Motor neuron (in vitro differentiated cells): ENCODE results near the gene PGAP3. TPM values are rescaled to one million over a fixed set of nuclear protein-coding genes. Genes with fewer than 3 reads are reported as not detected.

ENCODE experiments used
- ATAC-seq, 8 experiments: fragments of 200-7000 bp; cut with Tn5 transposase; replicated peaks in 6 of 8; 2 replicates each; pipeline ENCODE4 v1.8.0; 2021; ENCODE audit warnings: mild to moderate bottlenecking in 8 of 8, moderate library complexity in 8 of 8
- H3K27ac ChIP-seq, 2 donors: fragments of 250-450 bp; sonication (Bioruptor Pico); 2 replicates each; pipeline ENCODE4 v1.9.0; 2021; ENCODE audit warnings: antibody characterized with exemption in 2 of 2, mild to moderate bottlenecking in 2 of 2, moderate library complexity in 1 of 2
- H3K4me1 ChIP-seq, 2 donors: fragments of 250-450 bp; sonication (Bioruptor Pico); replicated peaks in 1 of 2; 2 replicates each; pipeline ENCODE4 v1.6.1; 2021; ENCODE audit warnings: antibody characterized with exemption in 2 of 2, mild to moderate bottlenecking in 2 of 2, moderate library complexity in 1 of 2
- H3K4me3 ChIP-seq, 5 donors: fragments of 250-450 bp; sonication (Bioruptor Pico); 2 replicates each; pipeline ENCODE4 v1.9.0; 2021; ENCODE audit warnings: antibody characterized with exemption in 5 of 5, mild to moderate bottlenecking in 5 of 5, moderate library complexity in 4 of 5
- WGBS, 10 experiments: fragments of 450-650 bp; shearing (Covaris generic); methylation state at CpG; one replicate each; pipeline ENCODE4 v1.0.0; 2022; 5-methylcytosine and 5-hydroxymethylcytosine counted together
- in situ Hi-C, 9 experiments: fragments of 400-800 bp; cut with MboI; loops; one replicate each; pipeline ENCODE4 v1.15.0; 2021; ENCODE audit warnings: low sequenced_read_pairs in 9 of 9, low pct_unique_long_range_greater_than_20kb in 2 of 9; ENCODE audit not compliant: unreplicated experiment in 9 of 9
- total RNA-seq, 8 experiments: library from RNA; unstranded; fragments of 300-600 nt; gene quantifications; 2 replicates each; pipeline versions ENCODE4 v1.2.3 to v1.2.4, GENCODE V29; 2022

Gene PGAP3
- total RNA-seq, 8 experiments from 2014 or later, result 4.6 to 16.6 (median 8.1) TPM

DNA sequence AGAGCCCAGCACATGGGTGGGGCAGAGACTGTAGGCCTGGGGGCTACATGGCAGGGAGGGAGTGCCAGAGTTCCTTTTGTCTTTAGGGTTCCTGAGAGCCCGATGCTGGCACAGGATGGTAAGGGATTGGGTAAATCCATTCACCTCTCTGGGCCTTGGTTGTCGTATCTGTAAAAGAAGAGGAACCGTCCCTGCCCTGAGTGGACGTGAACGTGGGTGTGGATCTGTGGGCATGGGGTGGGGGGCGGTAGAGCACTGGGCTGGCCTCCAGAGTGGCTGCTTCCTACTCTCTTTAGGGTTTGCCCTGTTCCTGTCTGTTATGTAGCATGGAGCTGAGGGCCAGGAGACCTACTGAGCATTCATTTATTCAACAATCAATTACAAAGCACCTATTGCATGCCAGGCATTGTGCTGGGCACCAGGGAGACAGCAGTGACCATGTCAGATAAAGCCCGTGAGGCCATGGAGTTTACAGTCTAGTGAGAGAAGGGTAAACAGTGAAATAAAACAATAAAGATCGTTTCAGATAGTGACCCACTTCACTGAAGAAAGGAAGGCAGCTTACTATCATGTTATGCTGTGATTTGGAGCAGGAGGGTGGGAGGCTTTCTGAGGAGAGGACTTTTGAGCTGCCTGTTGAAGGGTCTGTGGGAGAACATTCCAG lies 35.8 kb downstream of the PGAP3 start:
- no peak overlapping the region for H3K4me3 ChIP-seq
- H3K4me1 ChIP-seq, result peaks cover 21 to 45% of the 10 kb centered on the region in 2 donors
- WGBS, 10 experiments, result 32 to 100% (median 61%) methylated on average over 1 to 6 of the region's 8 CpGs; no CpG with 5 or more reads in 2 of the 10 experiments
- peak in 5 of 8 experiments; percentile 15 to 71 (median 50) for ATAC-seq
- peak overlapping the region; percentile 69 to 87 for H3K27ac ChIP-seq
- in situ Hi-C loops, result no loop called here

DNA sequence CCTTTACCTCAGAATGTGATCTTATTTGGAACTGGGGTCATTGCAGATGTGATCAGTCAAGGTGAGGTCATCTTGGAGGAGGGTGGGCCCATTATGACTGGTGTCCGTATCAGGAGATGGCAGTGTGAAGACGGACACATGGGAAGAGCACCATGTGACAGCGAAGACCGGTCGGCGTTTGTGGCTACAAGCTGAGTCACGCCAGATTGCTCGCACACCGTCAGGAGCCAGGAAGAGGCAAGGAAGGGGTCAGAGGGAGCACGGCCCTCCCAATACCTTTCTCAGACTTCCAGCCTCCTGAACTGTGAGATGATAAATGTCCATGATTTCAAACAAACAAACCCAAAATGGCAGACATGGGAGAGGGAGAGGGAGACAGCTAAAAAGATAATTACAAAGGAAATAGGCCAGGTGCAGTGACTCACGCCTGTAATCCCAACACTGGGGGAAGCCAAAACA lies 37.7 kb downstream of the PGAP3 start:
- no peak for ATAC-seq
- WGBS, 10 experiments, result 73 to 100% (median 93%) methylated on average over 2 to 10 of the region's 11 CpGs; no CpG with 5 or more reads in 4 of the 10 experiments
- in situ Hi-C loops, result no loop called here
- Histone ChIP-seq H3K4me3 (no peak overlapping the region), H3K4me1 (peaks cover 17 to 38% of the 10 kb centered on the region in 2 donors), H3K27ac (no peak overlapping the region)

DNA sequence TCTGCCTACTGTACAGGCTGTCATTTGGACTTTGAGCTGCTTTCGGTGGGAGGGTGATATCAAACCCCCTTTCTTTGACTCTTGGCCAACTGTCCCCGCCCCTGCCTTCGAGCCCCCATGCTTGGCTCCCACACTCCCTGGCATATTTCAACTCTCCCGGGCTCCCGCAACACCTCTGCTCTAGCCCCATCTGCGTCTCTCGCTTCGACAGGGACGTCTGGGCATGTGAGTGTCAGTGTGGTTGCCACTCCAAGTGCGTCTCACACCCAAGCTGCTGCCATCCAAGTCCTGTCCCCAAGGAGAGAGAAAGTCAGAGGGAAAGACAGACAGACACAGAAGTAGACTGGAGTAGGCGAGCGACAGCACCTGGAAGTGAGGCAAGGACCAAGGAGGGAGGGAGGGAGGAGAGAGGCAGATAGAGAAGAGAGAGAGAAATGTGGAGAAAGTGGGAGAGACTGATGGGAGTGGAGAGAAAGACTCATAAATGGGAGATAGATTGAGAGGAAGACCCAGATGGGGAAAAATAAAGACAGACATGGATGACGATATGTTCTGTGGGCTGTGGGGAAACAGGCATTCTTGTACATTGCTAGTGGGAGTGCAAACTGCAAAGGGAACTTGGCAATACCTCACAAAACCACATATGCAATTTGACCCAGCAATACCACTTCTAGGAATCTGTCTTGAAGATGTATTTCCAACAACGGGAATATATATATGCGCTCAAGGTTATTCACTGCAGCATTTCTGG lies 39.1 kb downstream of the PGAP3 start:
- Histone ChIP-seq H3K4me3 (no peak overlapping the region), H3K4me1 (peaks cover 17 to 37% of the 10 kb centered on the region in 2 donors), H3K27ac (no peak overlapping the region)
- WGBS, 10 experiments, result 70 to 100% (median 87%) methylated on average over 2 to 12 of the region's 15 CpGs
- ATAC-seq, result no peak
- in situ Hi-C loops, result no loop called here

DNA sequence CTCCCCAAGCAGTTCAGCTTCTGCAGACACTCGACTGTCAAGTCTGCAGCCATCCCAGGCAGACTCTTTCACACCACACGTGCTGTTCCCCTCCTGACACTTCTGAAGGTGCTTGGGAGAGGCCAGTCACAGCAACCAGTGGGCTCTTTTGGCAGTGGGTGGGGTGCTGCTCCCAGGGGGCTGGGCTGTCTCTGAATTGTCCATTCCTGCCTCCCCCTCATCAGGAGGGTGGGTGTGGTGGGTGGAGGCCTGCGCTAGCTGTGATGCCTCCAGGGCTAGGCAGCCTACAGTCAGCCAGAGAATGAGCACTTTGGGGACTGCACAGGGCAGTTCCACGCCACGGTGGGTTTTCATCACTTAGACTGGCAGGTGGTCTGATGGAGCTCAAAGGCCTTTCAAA lies 40.6 kb downstream of the PGAP3 start:
- Histone ChIP-seq H3K4me3 (no peak overlapping the region), H3K27ac (no peak overlapping the region), H3K4me1 (peaks cover 6 to 22% of the 10 kb centered on the region in 2 donors)
- peak in 3 of 8 experiments; percentile 61 to 86 (median 77) for ATAC-seq
- WGBS, 10 experiments, result 5 to 100% (median 80%) methylated on average over 1 to 3 of the region's 5 CpGs; no CpG with 5 or more reads in 7 of the 10 experiments
- in situ Hi-C loops, result no loop called here

DNA sequence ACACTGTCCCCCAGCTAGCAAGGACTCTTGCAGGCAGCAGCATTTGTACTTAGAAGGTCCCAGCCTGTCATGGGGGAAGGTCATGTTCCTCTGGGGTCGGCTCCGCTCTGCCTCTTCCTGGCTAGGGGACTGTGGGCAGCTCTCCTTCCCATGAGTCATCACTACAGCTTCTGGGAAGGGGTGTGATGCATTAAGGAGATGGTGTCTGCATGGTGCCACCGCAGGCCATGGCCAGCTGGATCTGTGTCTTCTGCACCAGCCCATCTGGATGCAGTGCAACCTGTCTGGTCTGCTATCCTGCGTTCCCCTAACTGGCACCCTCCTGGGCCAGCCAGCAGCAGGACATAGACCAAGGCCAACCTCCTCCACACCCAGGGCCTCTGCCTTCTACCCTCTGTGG lies 44.6 kb downstream of the PGAP3 start:
- 50 to 100% (median 88%) methylated on average over 1 to 2 of the region's 4 CpGs; no CpG with 5 or more reads in 7 of the 10 experiments for WGBS, 10 experiments
- peak in 6 of 8 experiments; percentile 7 to 67 (median 48) for ATAC-seq
- in situ Hi-C loops, result no loop called here

DNA sequence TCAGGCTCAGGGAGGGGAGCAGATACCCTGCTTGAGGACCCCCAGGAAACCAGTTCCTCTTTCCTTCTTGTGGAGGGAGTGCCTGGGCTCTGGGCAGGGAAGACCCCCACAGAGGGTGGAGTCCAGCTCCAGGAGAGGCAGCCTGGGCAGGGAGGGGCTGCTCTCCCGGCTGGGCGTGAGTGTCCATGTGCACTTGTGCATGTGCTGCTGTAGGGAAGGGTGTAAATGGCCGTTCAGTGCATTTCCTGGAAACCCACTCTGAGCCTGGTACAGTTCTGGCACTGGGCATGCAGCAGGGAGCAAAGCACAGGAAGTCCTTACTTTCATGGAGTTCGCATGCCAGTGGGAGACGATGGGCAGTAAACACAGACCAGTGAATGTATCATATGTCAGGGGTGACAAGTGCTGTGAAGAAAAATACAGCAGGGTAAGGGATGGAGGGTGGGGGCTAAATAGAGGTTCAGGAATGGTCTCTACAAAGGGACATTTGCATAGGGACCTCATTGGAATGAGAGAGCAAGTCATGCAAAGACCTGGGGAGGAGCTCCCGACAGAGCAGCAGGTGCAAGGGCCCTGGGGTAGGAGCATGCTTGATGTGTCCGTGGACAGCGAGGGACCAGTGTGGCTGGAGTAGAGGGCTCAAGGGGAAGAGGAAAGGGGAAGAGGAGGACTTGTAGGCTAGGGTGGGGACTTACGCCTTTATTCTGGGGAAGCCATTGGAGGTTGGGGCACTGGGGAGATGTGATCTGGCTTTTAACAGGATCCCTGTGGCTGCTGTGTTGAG lies 45.4 kb downstream of the PGAP3 start:
- 70 to 100% (median 89%) methylated on average over 2 to 8 of the region's 9 CpGs; no CpG with 5 or more reads in 4 of the 10 experiments for WGBS, 10 experiments
- in situ Hi-C loops, result no loop called here
- H3K4me1 ChIP-seq, result peaks cover 14 to 16% of the 10 kb centered on the region in 2 donors
- no peak overlapping the region for H3K4me3 ChIP-seq
- no peak overlapping the region for H3K27ac ChIP-seq
- peak in 3 of 8 experiments; percentile 23 to 53 (median 45) for ATAC-seq

More for the DNA sequence above, 44.6 kb downstream of the PGAP3 start:
- Histone ChIP-seq H3K4me1 (peaks cover 9 to 11% of the 10 kb centered on the region in 2 donors), H3K27ac (no peak overlapping the region), H3K4me3 (no peak overlapping the region)

DNA sequence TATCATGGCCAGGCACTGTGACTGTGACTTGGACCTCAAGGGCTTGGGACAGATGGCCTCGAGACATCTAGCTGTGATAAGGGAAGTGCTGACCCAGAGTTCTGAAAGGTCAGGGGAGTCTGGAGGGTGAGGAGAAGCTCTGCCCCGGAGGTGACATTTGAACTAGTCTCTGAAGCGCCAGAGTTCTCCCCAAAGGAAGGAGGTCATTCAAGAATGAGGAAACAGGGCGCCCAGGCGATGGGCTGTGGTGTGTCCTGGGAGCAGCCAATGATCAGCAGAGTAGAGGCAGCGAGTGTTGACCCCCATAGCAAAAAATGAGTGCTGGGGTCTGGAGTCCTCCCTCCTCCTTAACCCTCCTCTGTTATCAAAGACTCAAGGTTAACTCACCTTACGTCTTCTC lies 46.0 kb downstream of the PGAP3 start:
- no peak overlapping the region for H3K27ac ChIP-seq
- in situ Hi-C loops, result no loop called here
- H3K4me1 ChIP-seq, result peaks cover 14 to 16% of the 10 kb centered on the region in 2 donors
- 71 to 100% (median 85%) methylated on average over 1 to 6 of the region's 7 CpGs; no CpG with 5 or more reads in 4 of the 10 experiments for WGBS, 10 experiments
- no peak overlapping the region for H3K4me3 ChIP-seq
- ATAC-seq, result no peak

DNA sequence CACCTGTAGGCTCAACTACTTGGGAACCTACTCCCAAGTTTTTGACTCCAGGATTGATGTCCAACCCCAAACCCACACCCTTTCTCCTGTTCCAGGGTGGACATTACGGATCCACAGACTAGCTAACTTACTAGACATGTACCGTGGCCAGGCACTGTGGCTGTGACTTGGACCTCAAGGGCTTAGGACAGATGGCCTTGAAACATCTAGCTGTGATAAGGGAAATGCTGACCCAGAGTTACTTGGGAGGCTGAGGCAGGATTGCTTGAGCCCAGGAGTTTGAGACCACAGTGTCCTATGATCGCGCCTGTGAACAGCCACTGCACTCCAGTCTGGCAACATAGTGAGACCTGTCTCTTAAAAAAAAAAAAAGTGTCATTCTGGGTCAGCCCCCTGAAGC lies 46.8 kb downstream of the PGAP3 start:
- in situ Hi-C loops, result no loop called here
- WGBS, 10 experiments, result 80 to 100% (median 90%) methylated on average over 1 to 2 of the region's 4 CpGs; no CpG with 5 or more reads in 6 of the 10 experiments
- no peak for ATAC-seq

DNA sequence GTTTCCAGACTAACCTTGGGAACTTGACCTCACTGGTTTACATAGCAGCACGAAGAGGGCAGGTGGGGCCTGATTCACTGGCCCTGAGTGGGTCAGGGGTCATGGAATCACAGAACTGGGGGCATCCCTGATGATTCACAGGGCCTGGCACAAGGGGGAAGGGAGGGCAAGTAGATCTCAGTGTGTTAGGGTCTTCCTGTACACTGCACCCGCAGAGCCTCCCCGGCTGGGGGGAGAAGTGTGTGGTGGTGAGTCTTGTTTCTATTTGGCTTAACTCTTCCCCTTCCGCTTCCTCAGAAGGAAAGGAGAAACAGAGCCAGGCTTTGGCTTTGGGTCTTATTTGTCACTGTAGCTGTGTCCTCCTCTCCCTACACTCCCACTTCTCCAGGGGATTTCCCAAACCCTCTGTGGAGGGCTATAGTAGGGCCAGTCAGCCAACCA lies 47.2 kb downstream of the PGAP3 start:
- Histone ChIP-seq H3K27ac (no peak overlapping the region), H3K4me1 (peaks cover 21 to 22% of the 10 kb centered on the region in 2 donors), H3K4me3 (no peak overlapping the region)
- ATAC-seq, result no peak
- 0 to 100% (median 70%) methylated on average over 1 to 2 of the region's 4 CpGs; no CpG with 5 or more reads in 7 of the 10 experiments for WGBS, 10 experiments
- in situ Hi-C loops, result no loop called here

More for the DNA sequence above, 46.8 kb downstream of the PGAP3 start:
- Histone ChIP-seq H3K4me3 (no peak overlapping the region), H3K27ac (no peak overlapping the region), H3K4me1 (peaks cover 18 to 21% of the 10 kb centered on the region in 2 donors)

DNA sequence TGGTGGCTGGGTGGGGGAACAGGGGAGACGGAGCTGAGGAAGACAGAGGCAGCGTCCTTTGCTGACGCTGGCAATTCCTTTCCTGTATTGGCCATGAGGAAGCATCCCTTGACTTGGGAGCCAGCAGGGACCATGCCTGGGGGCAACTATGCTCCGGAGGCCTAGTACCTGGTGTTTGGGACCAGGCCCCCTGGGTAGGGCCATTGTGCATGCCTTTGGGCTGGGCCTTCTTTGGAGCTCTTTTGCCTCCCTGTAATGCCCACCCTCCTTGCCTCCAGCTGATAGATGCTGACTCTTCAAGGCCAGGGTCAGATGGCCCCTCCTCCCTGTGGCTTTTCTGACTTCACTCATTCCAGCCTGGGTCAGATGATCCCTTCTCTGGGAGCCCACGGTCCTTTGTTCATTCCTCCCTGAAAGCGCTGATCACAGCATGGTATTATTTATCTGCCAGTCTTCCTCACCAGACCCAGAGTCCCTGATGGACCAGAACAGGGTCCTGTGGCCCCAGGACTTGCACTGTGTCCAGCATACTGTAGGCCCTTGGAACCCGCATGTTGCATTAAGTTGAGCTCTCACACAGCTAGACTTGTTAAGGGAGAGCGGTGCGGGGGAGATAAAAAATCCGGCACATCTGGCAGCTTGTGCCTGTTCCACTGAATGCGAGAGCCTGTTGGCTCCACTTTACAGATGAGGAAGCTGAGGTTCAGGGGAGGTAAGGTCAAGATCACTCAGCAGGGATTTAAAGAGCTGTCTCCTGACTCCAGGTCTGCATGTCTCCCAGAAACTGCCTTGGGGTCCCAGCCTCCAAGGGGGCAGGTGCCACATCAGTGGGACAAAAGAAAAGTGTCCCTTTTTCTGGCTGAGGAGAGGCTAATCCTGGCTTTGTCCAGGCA lies 48.0 kb downstream of the PGAP3 start:
- 73 to 100% (median 90%) methylated on average over 2 to 4 of the region's 11 CpGs; no CpG with 5 or more reads in 4 of the 10 experiments for WGBS, 10 experiments
- H3K27ac ChIP-seq, result no peak overlapping the region
- in situ Hi-C loops, result no loop called here
- peaks cover 20 to 21% of the 10 kb centered on the region in 2 donors for H3K4me1 ChIP-seq
- ATAC-seq, result no peak
- H3K4me3 ChIP-seq, result no peak overlapping the region

DNA sequence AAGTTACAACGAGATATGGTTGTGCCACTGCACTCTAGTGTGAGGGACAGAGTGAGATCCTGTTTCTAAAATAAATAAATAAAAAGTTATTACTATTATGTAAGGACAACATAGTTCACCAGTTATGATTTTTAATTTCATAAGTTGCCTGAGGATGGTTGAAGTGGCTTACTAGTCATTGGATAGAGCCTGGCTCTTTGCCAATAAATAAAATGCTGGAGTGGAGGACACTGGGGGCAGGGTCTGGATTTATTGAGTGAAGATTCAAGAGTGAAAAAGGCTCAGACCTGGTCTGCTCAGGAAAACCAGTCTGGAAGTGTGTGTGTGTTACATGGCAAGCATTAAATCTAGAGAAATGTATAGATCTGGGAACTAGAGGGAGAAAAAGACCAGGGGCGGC lies 48.8 kb downstream of the PGAP3 start:
- WGBS, 10 experiments, result 60 to 100% (median 85%) methylated on average over 1 to 2 of the region's 2 CpGs; no CpG with 5 or more reads in 3 of the 10 experiments
- ATAC-seq, result no peak
- in situ Hi-C loops, result no loop called here
- peaks cover 23 to 24% of the 10 kb centered on the region in 2 donors for H3K4me1 ChIP-seq
- H3K27ac ChIP-seq, result no peak overlapping the region
- no peak overlapping the region for H3K4me3 ChIP-seq

DNA sequence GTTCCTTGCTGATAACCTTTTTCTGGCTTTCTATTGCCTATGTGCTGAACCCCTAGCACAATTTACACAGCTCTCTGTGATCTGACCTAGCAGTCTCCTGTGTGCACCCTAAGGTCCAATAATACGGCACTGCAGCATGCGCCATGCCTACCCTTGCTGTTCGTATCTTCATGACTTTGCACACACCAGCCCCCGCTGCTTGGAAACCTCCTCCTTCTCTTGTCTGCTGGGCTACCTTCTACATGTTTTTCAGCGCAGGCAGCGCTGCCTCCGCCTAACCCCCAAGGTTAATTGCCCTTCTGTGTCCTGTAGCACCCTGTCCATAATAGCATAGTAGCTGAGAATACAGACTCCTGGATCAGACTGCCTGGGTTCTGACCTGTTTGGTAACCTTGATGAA lies 49.5 kb downstream of the PGAP3 start:
- ATAC-seq, result no peak
- in situ Hi-C loops, result no loop called here
- Histone ChIP-seq H3K4me3 (peak overlapping the region; percentile 75 to 91 (median 76)), H3K27ac (no peak overlapping the region), H3K4me1 (peaks cover 23 to 24% of the 10 kb centered on the region in 2 donors)
- 73 to 100% (median 91%) methylated on average over 1 to 7 of the region's 7 CpGs; no CpG with 5 or more reads in 4 of the 10 experiments for WGBS, 10 experiments
